GM19238 (cell line): Measurements from ENCODE around the gene HOMER2.
"Not testable (repeated sequence)": the region's sequence is repeated elsewhere in the genome, so short reads cannot be mapped to it uniquely, and the experiment has no call there.

ENCODE experiments used
- DNase-seq: peaks from one replicate; pipeline ENCODE4 v3.0.0; 2011; ENCODE audit warnings: low spot score; ENCODE audit not compliant: insufficient read length

Gene HOMER2

DNA sequence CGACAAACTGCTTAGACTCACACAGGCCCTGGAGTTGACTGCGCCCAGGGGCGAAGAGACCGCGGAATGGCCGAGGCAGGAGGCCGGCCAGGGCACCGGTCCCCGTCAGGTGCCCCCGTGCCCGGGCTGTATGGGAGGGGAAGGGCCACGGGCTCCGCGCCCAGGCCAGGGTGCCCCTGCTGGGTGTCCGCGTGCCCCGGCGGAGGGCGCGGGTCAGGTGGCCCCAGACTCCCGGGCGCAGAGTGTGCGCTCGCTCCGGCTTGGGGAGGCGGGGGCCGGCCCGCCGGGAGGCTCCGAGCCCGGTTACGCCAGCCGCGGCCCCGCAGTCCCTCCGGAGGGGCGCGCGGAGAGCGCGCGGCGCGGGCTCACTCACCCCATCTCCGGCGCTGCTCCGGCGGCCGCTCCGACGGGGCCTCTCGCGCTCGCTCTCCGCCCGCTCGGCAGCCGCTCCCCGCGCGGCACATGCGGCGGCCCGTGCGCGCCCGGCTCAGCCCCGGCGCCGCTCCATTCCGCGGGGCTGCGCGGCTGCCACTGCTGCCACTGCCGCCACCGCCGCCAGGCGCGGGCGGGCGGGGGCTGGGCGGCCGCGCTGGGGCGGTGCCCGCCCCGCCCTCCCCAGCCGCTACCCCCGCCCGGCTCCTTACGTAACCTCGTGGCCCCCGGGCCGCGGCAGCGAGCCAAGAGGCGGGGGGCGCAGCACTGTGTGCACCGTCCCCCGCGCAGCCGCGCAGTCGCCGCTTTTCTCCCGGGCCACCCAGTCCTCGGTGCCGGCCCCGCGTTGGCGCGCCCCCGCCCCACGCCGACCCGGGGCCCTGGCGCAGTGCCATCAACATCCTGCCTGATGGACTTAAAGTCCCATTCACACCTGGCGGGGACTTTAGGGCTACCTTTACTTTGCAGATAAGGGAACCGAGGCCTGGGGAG lies at the start of gene HOMER2:
HOMER2 (minus strand) TSS at position 563 of the 924 bp plus-strand sequence; CDS start at position 378, 185 bp downstream.
- DNase-seq: no peak

DNA sequence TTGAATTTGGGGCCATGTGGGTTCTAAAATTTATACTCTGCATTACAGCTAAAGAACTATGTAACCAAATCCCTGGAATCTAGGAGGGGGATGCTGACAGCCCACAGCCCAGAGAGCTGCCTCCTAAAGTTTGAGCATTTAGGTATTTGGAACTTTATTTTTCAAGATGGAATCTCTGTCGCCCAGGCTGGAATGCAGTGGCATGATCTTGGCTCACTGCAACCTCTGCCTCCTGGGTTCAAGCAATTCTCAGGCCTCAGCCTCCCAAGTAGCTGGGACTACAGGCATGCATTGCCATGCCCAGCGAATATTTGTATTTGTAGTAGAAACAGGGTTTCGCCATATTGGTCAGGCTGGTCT lies 48.1 kb upstream of the HOMER2 start:
- DNase-seq: not testable (repeated sequence)

DNA sequence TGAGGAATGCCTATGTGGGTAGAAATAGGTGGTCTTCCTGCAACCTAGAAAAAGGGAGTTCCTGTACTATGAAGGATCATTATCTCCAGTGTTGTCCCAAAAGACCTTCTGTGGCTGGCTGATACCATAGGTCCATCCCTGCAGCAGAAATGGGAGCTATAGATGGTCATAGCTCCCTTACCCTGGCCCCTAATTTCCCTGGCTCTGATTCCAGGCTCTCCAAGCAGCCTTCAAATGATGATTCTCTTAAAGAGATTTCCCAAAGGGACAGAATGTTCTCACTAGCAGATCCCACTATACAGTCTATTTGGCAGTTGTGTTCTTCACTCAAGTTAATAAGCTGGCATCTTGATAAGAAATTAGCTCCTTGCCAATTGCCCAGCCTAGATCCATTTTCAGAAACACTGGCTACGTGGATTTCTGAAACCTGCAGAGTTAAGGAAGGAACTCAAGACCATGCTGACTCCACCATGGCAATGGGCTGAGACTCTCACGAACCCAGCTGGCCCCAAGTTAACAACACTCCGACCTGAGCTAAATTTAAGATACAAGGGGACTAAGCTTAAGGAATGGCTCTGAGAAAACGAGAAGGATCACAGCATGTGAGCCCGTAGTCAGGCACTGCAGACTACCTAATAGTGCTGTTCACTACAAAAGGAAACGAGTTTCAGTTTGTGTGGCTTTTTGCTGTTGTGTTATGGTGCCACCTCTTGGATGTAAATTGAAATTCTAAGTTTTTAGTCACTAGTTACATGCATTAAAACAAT lies 47.6 kb upstream of the HOMER2 start:
- DNase-seq: peak; percentile 27

DNA sequence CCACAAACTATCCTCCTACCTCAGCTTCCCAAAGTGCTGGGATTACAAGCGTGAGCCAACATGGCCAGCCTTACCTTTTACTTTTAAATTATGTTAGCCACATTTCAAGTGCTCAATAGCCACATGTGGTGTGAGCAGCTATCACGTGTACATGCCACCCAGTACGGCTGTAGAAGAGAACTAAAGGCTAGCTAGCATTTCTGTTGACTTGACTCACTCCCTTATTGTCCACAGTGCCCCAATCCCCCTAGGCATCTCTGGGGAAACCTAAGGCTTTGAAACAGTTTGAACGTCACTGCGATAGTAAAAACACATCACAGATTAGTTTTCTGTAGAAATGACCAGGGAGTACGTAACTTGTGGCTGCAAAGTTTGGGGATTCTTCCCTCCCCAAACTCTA lies 46.9 kb upstream of the HOMER2 start:
- no peak for DNase-seq

DNA sequence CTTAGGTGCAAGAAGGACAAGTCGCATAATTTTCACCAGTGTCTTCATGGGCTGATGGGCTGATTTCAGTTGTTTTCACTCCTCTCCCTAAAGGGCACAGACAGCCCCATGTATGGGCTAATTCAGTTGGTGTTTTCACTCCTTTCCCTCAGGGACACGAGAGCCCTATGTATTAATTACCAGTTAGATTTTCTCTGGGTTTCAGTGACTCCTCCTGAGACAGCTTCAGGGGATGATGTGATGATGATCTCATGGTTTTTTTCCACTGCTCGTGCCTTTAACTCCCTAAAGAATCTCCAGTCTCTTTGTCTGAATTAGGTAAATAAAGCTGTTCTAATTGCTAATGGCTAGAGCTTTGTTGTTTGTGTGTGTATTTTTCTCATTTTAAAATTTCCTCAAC lies 43.4 kb upstream of the HOMER2 start:
- DNase-seq: no peak

DNA sequence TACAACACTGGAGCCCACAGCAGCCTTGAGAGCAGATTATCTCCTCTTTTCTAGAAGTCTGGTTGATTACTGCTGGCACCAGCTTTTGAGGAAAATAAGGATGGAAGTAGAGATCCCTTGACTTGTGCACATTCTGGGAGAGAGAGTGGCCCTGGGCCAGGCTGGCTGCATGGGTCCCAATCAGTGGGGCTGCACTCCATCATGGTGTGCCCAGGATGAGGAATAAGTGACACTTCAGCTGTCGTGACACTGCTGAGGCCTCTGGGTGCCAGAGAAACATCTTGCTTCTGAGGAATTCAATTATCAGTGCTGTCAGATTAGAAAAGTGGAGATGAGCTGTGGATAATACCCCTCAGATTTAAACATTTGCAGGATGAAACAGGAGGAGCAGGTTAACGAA lies 42.6 kb upstream of the HOMER2 start:
- DNase-seq: no peak

DNA sequence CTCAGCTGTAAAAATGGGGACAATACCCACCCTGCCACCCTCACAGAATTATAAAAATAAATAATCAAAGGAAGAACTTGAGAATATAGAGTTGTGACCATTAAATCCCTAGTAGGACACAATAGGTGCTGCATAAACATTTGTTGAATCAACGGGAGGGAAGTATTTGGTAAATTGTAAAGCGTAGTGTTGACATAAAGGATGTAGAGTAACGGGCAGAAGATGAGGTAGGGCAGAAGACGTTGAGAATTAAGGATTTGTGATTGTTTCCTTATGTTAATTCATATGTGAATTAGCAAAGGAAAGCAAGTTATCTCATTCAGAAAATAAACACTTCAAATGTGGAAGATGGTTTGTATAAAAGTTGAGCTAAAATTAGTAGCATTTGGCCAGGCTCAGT lies 40.6 kb upstream of the HOMER2 start:
- no peak for DNase-seq

DNA sequence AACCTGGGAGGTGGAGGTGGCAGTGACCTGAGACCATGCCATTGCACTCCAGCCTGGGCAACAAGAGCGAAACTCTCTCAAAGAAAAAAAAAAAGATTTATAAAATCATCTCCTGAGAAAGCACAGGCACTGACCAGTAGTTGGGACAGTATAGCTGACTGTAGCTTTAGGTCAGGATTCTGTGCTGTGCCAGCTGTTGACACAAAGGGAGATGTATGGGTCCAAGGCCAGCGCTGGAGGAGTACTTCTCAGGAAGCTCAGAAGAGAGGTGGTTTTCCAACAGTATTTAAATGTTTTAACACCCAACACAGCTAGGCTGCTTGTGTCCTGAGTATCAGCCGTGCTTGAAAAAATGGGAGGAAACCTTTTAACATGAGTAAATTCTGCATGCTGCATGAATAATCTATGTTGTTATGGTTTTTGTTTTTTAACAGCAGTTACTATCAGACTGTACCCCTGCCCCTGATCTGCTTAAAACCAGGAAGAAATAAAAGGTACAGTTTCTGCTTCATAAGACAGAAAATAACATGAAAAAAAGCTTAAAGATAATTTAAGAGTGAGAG lies 40.0 kb upstream of the HOMER2 start:
- no peak for DNase-seq

DNA sequence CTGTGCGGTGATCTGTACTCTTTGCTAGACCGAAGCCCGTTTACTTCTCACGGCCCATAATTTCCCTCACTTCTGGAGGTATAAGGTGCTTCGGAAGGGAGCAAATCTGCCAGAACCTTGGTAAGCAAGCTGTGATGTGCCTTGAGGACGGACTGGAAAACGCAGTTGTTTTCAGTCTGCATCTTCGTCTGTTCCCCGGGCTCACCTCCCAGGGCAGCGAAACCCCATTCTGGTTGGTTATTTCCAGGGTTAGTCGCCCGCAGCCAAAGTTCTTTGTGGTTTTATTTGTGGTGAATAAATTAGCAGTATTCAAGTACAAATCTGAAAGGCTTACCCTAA lies 33.9 kb upstream of the HOMER2 start:
- DNase-seq: no peak

DNA sequence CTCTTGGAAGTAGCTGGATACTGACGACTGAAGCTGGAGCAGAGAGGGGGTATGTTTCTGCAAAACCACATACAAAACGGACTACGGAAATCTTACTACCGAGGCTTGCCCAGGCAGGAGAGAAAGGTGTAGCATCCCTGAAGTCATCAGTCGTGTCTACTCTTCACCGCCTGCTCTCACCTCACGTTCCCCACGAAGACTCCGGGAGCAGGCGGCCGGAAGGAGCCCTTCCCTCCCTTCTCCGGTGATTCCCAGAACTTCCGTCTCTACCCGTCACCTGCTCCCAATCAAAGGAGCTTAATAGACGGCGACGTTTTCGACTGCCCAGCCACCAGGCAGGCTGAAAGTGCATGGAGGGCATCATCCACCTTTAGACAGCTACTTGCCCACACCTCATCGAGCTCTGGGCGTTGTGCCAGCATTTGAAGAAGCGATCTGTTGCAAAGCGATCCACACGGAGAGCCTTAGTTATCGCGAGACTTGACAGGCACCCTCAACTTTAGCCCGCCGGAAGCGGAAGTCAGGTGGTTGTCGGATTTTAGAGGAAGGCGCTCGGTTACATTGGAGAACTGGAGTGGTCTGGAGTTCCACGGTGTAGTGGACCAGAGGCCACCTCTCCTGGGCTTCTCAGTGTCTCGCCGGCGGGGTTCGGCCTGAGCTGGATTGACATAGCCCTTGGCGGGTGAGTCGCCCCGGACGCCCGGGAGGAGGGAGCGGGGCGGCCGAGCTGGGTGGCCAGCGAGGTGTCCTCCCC lies 33.3 kb upstream of the HOMER2 start, which contains the start of gene RAMAC:
RAMAC (plus strand) TSS at position 523 of the 754 bp plus-strand sequence. CDS start 2,809 bp downstream, outside the sequence.
- DNase-seq: peak; percentile 82

DNA sequence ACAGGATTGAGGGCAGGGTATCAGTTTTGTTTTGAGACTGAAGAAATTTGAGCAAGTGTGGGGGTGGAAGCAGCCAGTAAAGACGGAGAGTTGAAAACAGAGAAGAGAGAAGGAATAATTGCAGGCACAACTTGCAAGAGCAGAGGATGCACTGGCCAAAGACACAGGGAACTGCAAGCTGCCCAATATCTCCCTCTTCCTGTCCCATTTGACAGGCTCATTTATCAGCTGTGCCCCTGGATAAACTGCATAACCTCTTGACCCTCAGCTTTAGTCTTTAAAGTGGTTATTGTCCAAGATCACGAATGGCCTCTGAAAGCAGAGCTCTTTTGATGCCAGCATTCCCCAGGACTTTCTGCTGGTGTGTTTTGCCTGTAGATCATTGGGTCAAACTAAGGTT lies 28.5 kb upstream of the HOMER2 start:
- DNase-seq: no peak

DNA sequence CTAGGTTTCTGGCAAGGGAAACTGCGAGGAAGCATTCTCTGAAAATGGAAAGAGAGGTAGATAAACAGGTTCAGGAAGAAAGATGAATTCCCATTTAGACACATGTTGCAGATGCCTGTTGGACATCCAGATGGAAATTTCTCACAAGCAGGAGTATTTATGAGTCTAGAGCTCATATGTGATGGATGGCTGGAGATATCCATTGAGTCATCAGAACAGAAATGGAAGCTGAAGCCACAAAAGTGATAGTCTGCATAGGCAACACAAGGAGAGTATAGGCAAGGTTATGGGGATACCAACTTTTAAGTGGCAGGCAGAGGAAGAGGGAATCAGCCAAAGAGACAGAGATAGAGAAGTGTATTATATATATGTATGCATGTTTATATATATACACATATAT lies 27.2 kb upstream of the HOMER2 start:
- no peak for DNase-seq

DNA sequence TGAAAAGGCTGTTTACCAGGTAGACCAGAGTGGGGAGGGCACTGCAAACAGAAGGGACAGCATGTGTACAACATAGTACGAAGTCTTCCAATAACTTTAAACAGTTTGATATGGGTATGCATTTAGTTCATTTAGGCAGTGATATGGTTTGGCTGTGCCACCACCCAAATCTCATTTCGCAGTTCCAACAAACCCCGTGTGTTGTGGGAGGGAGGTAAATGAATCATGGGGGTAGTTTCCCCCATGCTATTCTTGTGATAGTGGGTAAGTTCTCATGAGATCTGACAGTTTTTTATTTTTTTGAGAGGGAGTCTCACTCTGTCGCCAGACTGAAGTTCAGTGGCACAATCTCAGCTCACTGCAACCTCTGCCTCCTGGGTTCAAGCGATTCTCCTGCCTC lies 25.9 kb upstream of the HOMER2 start:
- no peak for DNase-seq

DNA sequence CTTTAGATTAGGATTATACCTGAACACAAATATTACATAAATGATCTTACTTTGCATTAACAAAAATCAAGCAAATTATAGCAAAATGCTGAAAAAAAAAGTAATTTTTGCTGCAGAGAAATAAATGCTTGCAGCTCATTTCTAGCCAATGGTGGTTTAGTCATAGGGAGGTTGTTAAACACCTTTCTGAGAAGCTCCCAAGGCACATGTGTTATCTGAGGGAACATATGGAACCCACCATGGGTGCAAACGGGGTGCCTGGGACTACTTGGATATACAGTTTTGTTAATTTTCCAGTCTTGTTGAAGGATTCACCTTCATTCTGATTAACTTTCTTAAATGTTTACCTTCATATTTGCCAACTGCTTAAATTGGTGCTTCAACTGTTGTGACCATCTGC lies 24.6 kb upstream of the HOMER2 start:
- DNase-seq: no peak

DNA sequence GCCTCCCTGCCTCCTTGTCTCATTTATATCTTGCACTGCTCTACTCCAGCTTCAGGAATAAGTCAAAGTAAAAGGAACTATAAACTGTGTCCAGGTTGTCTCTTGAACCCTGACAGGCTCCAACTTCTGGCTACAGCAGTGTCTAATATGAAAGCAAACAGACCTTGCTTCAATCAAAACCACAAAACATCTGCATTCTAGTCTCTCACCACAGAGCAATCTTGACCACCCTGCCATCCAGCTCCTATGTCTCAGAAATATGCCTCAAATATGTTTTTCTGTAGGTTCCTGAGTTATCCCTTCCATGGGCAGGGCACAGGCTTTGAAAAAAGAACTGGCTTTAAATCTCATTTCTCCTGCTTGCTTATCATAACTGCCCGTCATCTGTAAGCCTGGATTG lies 20.5 kb upstream of the HOMER2 start:
- DNase-seq: no peak

DNA sequence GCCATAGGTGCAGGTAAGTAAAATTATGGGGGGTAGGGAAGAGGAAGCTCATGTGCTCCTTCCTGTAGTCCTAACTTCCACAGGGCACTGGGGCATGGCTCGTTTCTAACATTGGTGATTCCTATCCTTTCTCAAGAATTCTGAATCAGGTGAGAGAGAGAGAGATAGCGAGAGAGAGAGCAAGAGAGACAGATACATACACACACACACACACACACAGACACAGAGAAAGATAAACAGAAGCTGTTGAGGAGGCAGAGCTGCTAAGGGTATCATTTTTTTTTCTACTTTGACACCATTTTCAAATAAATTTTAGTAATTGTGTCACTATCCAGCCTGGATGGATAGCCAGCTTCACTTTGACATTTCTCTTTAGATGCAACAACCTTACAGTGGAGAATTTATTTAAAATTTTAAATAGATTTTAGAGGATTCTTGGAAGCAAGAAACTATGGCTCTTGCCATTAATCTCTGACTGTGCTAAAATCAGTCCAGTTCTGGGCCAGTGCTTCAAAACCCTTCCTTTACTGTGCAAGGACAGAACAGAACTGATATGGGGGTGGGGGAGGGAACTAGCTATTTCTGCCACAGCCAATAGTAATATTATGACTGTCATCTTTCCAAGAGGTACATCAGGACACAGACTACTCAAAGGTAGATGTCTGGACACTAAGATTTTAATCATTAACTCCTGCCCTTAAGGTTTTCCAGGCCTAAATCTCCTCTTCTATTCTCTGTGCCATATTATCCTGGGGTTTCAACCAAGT lies 18.9 kb upstream of the HOMER2 start:
- no peak for DNase-seq

DNA sequence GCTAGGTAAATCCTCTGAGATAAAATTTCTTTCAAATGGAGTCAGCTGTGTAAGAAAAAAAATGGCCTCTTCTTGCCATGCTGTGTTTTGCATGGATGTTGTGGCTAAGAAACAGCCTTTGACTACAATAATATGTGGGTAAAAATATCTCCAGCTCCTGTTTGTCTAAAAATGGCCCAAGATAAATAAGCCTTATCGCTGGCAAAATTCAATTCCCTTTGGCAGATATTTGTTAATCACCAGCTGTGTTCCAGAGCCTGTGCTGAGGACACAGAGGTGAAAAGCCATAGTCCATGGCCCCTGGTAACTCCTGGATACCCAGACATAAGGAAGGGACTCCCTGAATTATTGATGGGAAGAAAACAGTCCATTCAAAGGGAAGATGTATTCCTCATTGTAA lies 18.2 kb upstream of the HOMER2 start:
- no peak for DNase-seq

DNA sequence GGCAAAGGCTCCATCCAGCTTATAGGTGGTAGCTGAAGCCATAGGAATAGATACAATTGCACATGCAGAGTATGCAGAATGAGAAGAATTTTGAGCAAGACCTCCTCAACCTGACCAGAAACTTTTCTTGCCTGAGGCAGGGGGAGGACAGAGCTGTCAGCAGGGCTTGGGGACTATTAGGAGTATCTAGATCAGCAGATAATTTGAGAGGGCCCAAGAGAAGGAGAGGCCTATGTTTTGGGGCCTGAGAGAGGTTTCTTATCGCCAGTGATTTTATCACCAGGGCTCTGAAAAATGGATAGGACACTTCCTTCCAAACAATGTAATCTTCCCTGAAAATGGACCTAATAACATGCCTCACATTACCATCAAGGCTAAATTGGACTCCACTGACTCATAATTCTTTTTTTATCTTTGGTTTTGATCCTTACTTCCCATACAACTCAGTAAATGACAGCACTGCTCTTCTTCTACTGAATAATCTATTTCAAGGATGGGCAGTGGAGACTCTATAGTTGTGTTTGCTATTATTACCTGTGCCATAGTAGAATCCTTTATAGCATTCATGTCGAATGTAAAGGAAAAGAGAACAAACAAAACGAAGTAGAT lies 17.7 kb upstream of the HOMER2 start:
- no peak for DNase-seq

DNA sequence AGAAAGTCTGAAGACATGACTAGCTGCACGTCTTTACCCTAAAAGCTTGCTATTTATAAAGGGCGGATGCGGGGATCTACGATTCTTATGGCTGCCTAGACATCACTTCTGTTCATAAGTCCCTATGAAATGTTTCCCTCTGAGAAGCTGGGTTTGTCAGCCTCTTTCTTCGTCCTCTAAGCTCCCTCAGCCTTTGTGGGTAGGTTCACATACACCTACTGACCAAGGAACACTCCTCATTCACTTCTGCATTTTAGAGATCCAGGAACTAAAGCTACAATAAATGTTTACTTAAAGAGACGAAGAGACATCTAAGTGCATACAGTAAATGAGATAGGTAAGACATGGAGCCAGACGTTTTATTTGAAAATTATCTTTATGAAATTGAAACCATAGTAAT lies 16.8 kb upstream of the HOMER2 start:
- DNase-seq: no peak

DNA sequence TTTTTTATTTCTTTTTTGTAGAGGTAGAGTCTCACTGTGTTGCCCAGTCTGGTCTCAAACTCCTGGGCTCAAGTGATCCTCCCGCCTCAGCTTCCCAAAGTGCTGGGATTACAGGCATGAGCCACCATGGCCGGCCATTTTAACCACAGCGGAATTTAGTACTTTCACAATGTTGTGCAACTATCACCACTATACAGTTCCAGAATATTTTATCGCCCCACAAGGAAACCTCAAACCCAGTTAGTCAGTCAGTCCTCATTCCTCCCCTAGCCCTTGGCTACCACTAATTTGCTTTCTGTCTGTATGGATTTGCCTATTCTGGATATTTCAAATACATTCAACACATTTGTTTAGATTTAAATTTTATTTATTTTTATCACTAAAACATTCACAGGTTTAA lies 15.5 kb upstream of the HOMER2 start:
- DNase-seq: no peak
